ENCODE results near the gene GPC5.

Gene GPC5

GRCh38 chr13:91622778-91623550 is 224.5 kb downstream of the GPC5 start:
- no peak for TF ChIP-seq CTCF (IDR thresholded peaks at IDR 0.05; ENCODE audit: low read depth, low read length)
- DNase-seq (ENCODE audit: extremely low read depth, low read depth), result no peak

GRCh38 chr13:91627952-91628739 is 229.7 kb downstream of the GPC5 start:
- no peak for TF ChIP-seq CTCF (IDR thresholded peaks at IDR 0.05; ENCODE audit: low read depth, low read length)
- no peak for DNase-seq (ENCODE audit: extremely low read depth, low read depth)

- no peak for TF ChIP-seq CTCF (IDR thresholded peaks at IDR 0.05; ENCODE audit: low read depth, low read length)
- no peak for DNase-seq (ENCODE audit: extremely low read depth, low read depth)
Measured at GRCh38 chr13:91630946-91631345, 232.5 kb downstream of the GPC5 start.

- DNase-seq (ENCODE audit: extremely low read depth, low read depth), result no peak
- TF ChIP-seq CTCF (IDR thresholded peaks at IDR 0.05; ENCODE audit: low read depth, low read length), result no peak
Measured at GRCh38 chr13:91632086-91632485, 233.7 kb downstream of the GPC5 start.

- DNase-seq (ENCODE audit: extremely low read depth, low read depth), result no peak
- TF ChIP-seq CTCF (IDR thresholded peaks at IDR 0.05; ENCODE audit: low read depth, low read length), result no peak
Measured at GRCh38 chr13:91639330-91639729, 240.9 kb downstream of the GPC5 start.

- no peak for DNase-seq (ENCODE audit: extremely low read depth, low read depth)
- no peak for TF ChIP-seq CTCF (IDR thresholded peaks at IDR 0.05; ENCODE audit: low read depth, low read length)
Measured at GRCh38 chr13:91643394-91643793, 245.0 kb downstream of the GPC5 start.

GRCh38 chr13:91644806-91645205 is 246.4 kb downstream of the GPC5 start:
- no peak for DNase-seq (ENCODE audit: extremely low read depth, low read depth)
- TF ChIP-seq CTCF (IDR thresholded peaks at IDR 0.05; ENCODE audit: low read depth, low read length), result no peak

Data from AG09319 (cell line).